ENCODE results near the gene ALPG.
"Not testable (repeated sequence)": the region's sequence is repeated elsewhere in the genome, so short reads cannot be mapped to it uniquely, and the experiment has no call there.

The ALPG gene

GRCh38 chr2:232406556-232407310, at the start of gene ALPG:
Gene ALPG (plus strand): TSS chr2:232406844. CDS start chr2:232406895, 51 bp downstream.
- DNase-seq (ENCODE audit: low read depth in 4 of 4, low spot score in 1 of 4) = no peak

- DNase-seq (ENCODE audit: low read depth in 4 of 4, low spot score in 1 of 4) = no peak
Observed at GRCh38 chr2:232361646-232362045, 45.0 kb upstream of the ALPG start.

- no peak for DNase-seq (ENCODE audit: low read depth in 4 of 4, low spot score in 1 of 4)
Observed at GRCh38 chr2:232362174-232362900, 44.3 kb upstream of the ALPG start.

GRCh38 chr2:232363064-232363783, 43.4 kb upstream of the ALPG start:
- not testable (repeated sequence) for DNase-seq (ENCODE audit: low read depth in 4 of 4, low spot score in 1 of 4)

- no peak for DNase-seq (ENCODE audit: low read depth in 4 of 4, low spot score in 1 of 4)
Observed at GRCh38 chr2:232363784-232364615, 42.6 kb upstream of the ALPG start.

GRCh38 chr2:232364806-232365594, 41.6 kb upstream of the ALPG start:
- not testable (repeated sequence) for DNase-seq (ENCODE audit: low read depth in 4 of 4, low spot score in 1 of 4)

GRCh38 chr2:232365621-232366321, 40.9 kb upstream of the ALPG start:
- no peak for DNase-seq (ENCODE audit: low read depth in 4 of 4, low spot score in 1 of 4)

- not testable (repeated sequence) for DNase-seq (ENCODE audit: low read depth in 4 of 4, low spot score in 1 of 4)
Observed at GRCh38 chr2:232366461-232366860, 40.2 kb upstream of the ALPG start.

- no peak for DNase-seq (ENCODE audit: low read depth in 4 of 4, low spot score in 1 of 4)
Observed at GRCh38 chr2:232367016-232367415, 39.6 kb upstream of the ALPG start.

- no peak for DNase-seq (ENCODE audit: low read depth in 4 of 4, low spot score in 1 of 4)
Observed at GRCh38 chr2:232367591-232368233, 38.9 kb upstream of the ALPG start.

- DNase-seq (ENCODE audit: low read depth in 4 of 4, low spot score in 1 of 4) = no peak
Observed at GRCh38 chr2:232368311-232368731, 38.3 kb upstream of the ALPG start.

- no peak for DNase-seq (ENCODE audit: low read depth in 4 of 4, low spot score in 1 of 4)
Observed at GRCh38 chr2:232369126-232369951, 37.3 kb upstream of the ALPG start.

GRCh38 chr2:232370007-232370406, 36.6 kb upstream of the ALPG start:
- DNase-seq (ENCODE audit: low read depth in 4 of 4, low spot score in 1 of 4) = not testable (repeated sequence)

GRCh38 chr2:232372231-232373208, 34.1 kb upstream of the ALPG start:
- no peak for DNase-seq (ENCODE audit: low read depth in 4 of 4, low spot score in 1 of 4)

- DNase-seq (ENCODE audit: low read depth in 4 of 4, low spot score in 1 of 4) = no peak
Observed at GRCh38 chr2:232374356-232374755, 32.3 kb upstream of the ALPG start.

- DNase-seq (ENCODE audit: low read depth in 4 of 4, low spot score in 1 of 4) = no peak
Observed at GRCh38 chr2:232375164-232375563, 31.5 kb upstream of the ALPG start.

GRCh38 chr2:232376260-232376659, 30.4 kb upstream of the ALPG start:
- no peak for DNase-seq (ENCODE audit: low read depth in 4 of 4, low spot score in 1 of 4)
